Transverse colon (tissue), 4 donors: ENCODE measurements around the gene TTC31.

ENCODE experiments used
- CTCF ChIP-seq, 5 experiments: fragments of 200-600 bp in 3 of 5; fragments of 450-650 bp in 2 of 5; sonication (generic) in 3 of 5; IDR thresholded peaks; 1 replicate in 2 of 5; 2 replicates in 3 of 5; pipeline ENCODE4 v1.5.1; 2016 to 2017; ENCODE audit warnings: antibody characterized with exemption in 5 of 5, inconsistent platforms in 3 of 5, mild to moderate bottlenecking in 2 of 5, moderate library complexity in 1 of 5
- POLR2A ChIP-seq: fragments of 450-650 bp; IDR thresholded peaks from one replicate; pipeline ENCODE4 v1.6.1; 2016; ENCODE audit warnings: antibody characterized with exemption, mild to moderate bottlenecking, moderate library complexity
- POLR2AphosphoS5 ChIP-seq, 3 donors: sonication (generic); formaldehyde crosslinking; IDR thresholded peaks; one replicate each; pipeline ENCODE4 v1.6.1; 2016; ENCODE audit warnings: antibody characterized with exemption in 3 of 3

- TF ChIP-seq CTCF (IDR thresholded peaks at IDR 0.05): no peak
- TF ChIP-seq POLR2AphosphoS5 (IDR thresholded peaks at IDR 0.05): no peak
- TF ChIP-seq POLR2A: no peak
These were observed 7.0 kb downstream of the TTC31 start for GRCh38 chr2:74489906-74490305.
